Gastrocnemius medialis (tissue), 4 donors: ENCODE results near the gene ESPN. TPM values are rescaled to one million over a fixed set of nuclear protein-coding genes. Genes with fewer than 3 reads are reported as not detected.
"Not testable (repeated sequence)": the region's sequence is repeated elsewhere in the genome, so short reads cannot be mapped to it uniquely, and the experiment has no call there.

Experiments used
- ATAC-seq, 2 donors: fragments of 150-250 bp; one replicate each; pipeline ENCODE4 v1.9.1; 2016
- DNase-seq, 2 donors: peaks; one replicate each; pipeline ENCODE4 v3.0.0-alpha.2; 2019
- H3K27ac ChIP-seq, 4 donors: fragments of 200-600 bp; sonication (generic); 1 replicate in 1 of 4; 2 replicates in 3 of 4; pipeline ENCODE4 v1.5.1; 2016 to 2018; ENCODE audit warnings: mild to moderate bottlenecking in 2 of 4, moderate library complexity in 1 of 4
- H3K27me3 ChIP-seq, 3 donors: fragments of 200-600 bp; sonication (generic) in 2 of 3; 1 replicate in 1 of 3; 2 replicates in 2 of 3; pipeline versions ENCODE4 v1.5.1 to v1.6.0; 2016 to 2019; ENCODE audit warnings: mild to moderate bottlenecking in 1 of 3, moderate library complexity in 1 of 3
- H3K36me3 ChIP-seq, 2 donors: fragments of 200-600 bp; sonication (generic) in 1 of 2; one replicate each; pipeline ENCODE4 v1.5.1; 2017 to 2018
- H3K4me1 ChIP-seq, 2 donors: fragments of 200-600 bp; sonication (generic) in 1 of 2; one replicate each; pipeline ENCODE4 v1.5.1; 2016 to 2017; ENCODE audit warnings: mild to moderate bottlenecking in 2 of 2
- H3K4me3 ChIP-seq, 4 donors: fragments of 200-600 bp; sonication (generic) in 3 of 4; 1 replicate in 1 of 4; 2 replicates in 3 of 4; pipeline ENCODE4 v1.5.1; 2016 to 2019; ENCODE audit warnings: mild to moderate bottlenecking in 2 of 4
- H3K9me3 ChIP-seq, 3 donors: fragments of 200-600 bp; sonication (generic) in 2 of 3; 1 replicate in 1 of 3; 2 replicates in 2 of 3; pipeline ENCODE4 v1.5.1; 2016 to 2019
- CTCF ChIP-seq, 5 experiments: fragments of 450-650 bp in 3 of 5; fragments of 200-600 bp in 2 of 5; sonication (generic) in 2 of 5; IDR thresholded peaks in 4 of 5; conservative IDR thresholded peaks in 1 of 5; 1 replicate in 4 of 5; 2 replicates in 1 of 5; pipeline ENCODE4 v1.5.1; 2016 to 2019; ENCODE audit warnings: antibody characterized with exemption in 5 of 5, mild to moderate bottlenecking in 3 of 5, moderate library complexity in 3 of 5
- POLR2A ChIP-seq, 2 donors: fragments of 450-650 bp; IDR thresholded peaks; one replicate each; pipeline ENCODE4 v1.6.1; 2017; ENCODE audit warnings: antibody characterized with exemption in 2 of 2, mild to moderate bottlenecking in 2 of 2, moderate library complexity in 2 of 2
- in situ Hi-C, 4 donors: fragments of 200-750 bp; cut with MboI; loops; one replicate each; pipeline versions ENCODE4 v1.15.0 to v1.8.0; 2017; ENCODE audit warnings: low sequenced_read_pairs in 4 of 4
- intact Hi-C: fragments of 100-400 bp; cut with DNase I; formaldehyde crosslinking; loops from one replicate; pipeline ENCODE4 v1.15.1; 2023; ENCODE audit warnings: low total_unique reads
- total RNA-seq, 4 donors: library from RNA; depleted of rRNA; stranded (reverse); fragments of >200 nt; gene quantifications; one replicate each; pipeline versions ENCODE4 v1.1.0 to v1.2.3, GENCODE V29; 2016

The ESPN gene
- total RNA-seq, 4 donors from 2014 or later = 0.41 TPM; not detected in 3

- Histone ChIP-seq H3K9me3 (no peaks in the 10 kb centered on the region), H3K27me3 (peaks cover 54 to 74% (median 63%) of the 10 kb centered on the region in 3 donors), H3K36me3 (no peaks in the 10 kb centered on the region), H3K4me3 (no peak overlapping the region), H3K27ac (no peak overlapping the region), H3K4me1 (peaks cover 9% of the 10 kb centered on the region in 2 donors)
- no peak for TF ChIP-seq CTCF (IDR thresholded peaks at IDR 0.05 in 4 of 5, conservative IDR thresholded peaks at IDR 0.05 in 1 of 5)
- no peak for TF ChIP-seq POLR2A (IDR thresholded peaks at IDR 0.05)
- no peak for DNase-seq
- in situ Hi-C loops = no loop called here
- intact Hi-C loops = no loop called here
- no peak for ATAC-seq
Measured at GRCh38 chr1:6427441-6428390, 3.1 kb downstream of the ESPN start.

GRCh38 chr1:6428453-6428852 lies 3.9 kb downstream of the ESPN start:
- intact Hi-C loops, H3K27ac ChIP-seq, H3K36me3 ChIP-seq, ATAC-seq, H3K4me3 ChIP-seq, in situ Hi-C loops, DNase-seq, H3K9me3 ChIP-seq, H3K4me1 ChIP-seq: not testable (repeated sequence)
- H3K27me3 ChIP-seq = peaks cover 48 to 66% (median 56%) of the 10 kb centered on the region in 3 donors

- H3K9me3 ChIP-seq, H3K4me1 ChIP-seq, H3K36me3 ChIP-seq, H3K4me3 ChIP-seq, intact Hi-C loops, H3K27ac ChIP-seq, in situ Hi-C loops, ATAC-seq, DNase-seq: not testable (repeated sequence)
- peaks cover 37 to 54% (median 45%) of the 10 kb centered on the region in 3 donors for H3K27me3 ChIP-seq
Measured at GRCh38 chr1:6429660-6430411, 5.3 kb downstream of the ESPN start.

- H3K36me3 ChIP-seq, H3K27ac ChIP-seq, H3K4me3 ChIP-seq, in situ Hi-C loops, ATAC-seq, H3K4me1 ChIP-seq, H3K9me3 ChIP-seq, DNase-seq, intact Hi-C loops: not testable (repeated sequence)
- H3K27me3 ChIP-seq = peaks cover 17 to 33% (median 26%) of the 10 kb centered on the region in 3 donors
Measured at GRCh38 chr1:6431645-6432579, 7.3 kb downstream of the ESPN start.

- no peak for ATAC-seq
- Histone ChIP-seq H3K4me1 (no peaks in the 10 kb centered on the region), H3K36me3 (no peaks in the 10 kb centered on the region), H3K27ac (no peak overlapping the region), H3K27me3 (peaks cover 13 to 31% (median 24%) of the 10 kb centered on the region in 3 donors), H3K4me3 (no peak overlapping the region), H3K9me3 (no peaks in the 10 kb centered on the region)
- in situ Hi-C loops = no loop called here
- TF ChIP-seq POLR2A (IDR thresholded peaks at IDR 0.05) (no peak), CTCF (IDR thresholded peaks at IDR 0.05 in 4 of 5, conservative IDR thresholded peaks at IDR 0.05 in 1 of 5) (no peak)
- DNase-seq = no peak
- intact Hi-C loops = no loop called here
Measured at GRCh38 chr1:6434186-6434585, 9.6 kb downstream of the ESPN start.
